HG03439 (cell line): ENCODE results near the gene CHD1.
A peak's percentile ranks its signal among the peaks of the same experiment; 100 is the strongest.

Source experiments
- ATAC-seq: cut with Tn5 transposase; IDR thresholded peaks from one replicate; pipeline ENCODE4 v1.9.1; 2021; ENCODE audit warnings: mild to moderate bottlenecking, moderate library complexity; ENCODE audit not compliant: unreplicated experiment

Gene CHD1

GRCh38 chr5:98936948-98937715 is 8.3 kb upstream of the CHD1 start:
- no peak for ATAC-seq

DNA sequence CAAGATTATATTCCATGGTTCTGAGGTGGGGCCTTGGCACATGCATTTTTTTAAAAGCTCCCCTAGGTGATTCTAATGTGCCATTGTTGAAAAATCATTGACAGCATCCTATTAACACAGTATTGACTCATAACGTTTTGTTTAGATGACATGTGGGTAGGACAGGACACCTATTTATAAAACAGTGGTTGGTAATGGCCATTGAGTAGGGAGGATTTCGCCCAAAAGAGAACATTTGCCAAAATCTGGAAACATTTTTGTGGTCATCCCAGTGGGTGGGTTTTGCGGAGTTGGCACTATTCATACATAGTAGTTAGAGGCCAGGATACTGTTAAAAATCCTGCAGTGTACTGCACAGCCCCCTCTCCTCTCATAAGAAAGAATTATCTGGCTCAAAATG is 6.4 kb upstream of the CHD1 start:
- ATAC-seq = no peak

DNA sequence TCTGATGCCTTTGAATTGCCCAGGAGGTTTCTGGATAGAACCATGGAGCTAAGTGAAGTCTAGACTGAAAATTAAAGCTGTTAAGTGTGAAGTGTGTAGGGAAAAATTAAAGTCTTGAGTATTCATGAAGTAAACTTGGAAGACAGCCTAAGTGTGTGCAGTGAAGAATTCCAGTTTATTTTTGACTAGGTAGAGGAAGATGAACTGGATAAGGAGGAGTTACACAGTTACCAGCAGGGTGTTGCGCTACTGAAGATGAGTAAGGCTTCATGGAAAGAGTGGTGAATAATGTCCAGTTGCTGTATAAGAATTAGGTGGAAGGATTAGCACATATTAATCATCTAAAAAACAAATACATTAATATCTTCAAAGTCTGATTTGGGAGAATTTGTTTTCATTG is 5.7 kb upstream of the CHD1 start:
- ATAC-seq = no peak

GRCh38 chr5:98933445-98934072 is 4.8 kb upstream of the CHD1 start:
- no peak for ATAC-seq

GRCh38 chr5:98930972-98931762 is 2.4 kb upstream of the CHD1 start:
- no peak for ATAC-seq

- no peak for ATAC-seq
Measured at GRCh38 chr5:98929710-98930298, 997 bp upstream of the CHD1 start.

GRCh38 chr5:98927989-98928872 is 576 bp downstream of the CHD1 start:
- peak; percentile 37 for ATAC-seq

DNA sequence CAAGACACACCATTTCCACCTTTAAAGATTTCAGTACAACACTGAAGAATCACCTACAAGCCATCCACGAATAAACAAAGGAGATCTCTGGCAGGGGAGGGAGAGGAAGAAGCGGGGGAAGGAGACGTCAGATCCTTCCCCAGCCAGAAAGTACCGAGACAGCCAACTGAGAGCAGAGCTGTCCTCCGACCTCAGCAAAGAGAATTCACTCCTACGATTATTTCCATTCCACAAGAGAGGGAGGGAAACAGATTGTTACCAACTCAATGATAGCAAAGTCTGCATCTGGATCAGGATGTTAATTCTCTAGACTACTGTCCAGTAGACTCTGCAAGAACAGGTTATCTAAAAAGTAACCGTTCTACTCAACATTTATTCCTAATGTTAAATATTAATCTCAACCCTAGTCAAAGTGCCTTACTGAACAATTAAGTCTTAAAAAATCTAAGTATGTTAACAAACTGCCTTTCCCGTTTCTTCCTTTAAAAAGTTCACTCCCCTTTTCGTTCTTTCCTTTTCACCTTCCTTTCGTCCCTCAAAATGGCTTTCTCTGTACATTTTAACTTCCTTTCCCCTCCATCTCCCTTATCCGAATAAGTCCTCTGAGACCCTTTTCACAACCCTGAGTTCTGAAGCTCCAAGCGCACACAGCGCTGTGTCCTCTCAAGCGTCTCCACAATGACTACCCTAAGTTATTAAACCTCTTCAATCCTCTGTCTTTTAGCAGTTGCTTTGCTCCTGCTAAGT is 1.4 kb downstream of the CHD1 start:
- ATAC-seq = no peak

- ATAC-seq = no peak
Measured at GRCh38 chr5:98923966-98924365, 4.8 kb downstream of the CHD1 start.

- ATAC-seq = no peak
Measured at GRCh38 chr5:98921947-98922505, 6.8 kb downstream of the CHD1 start.

- no peak for ATAC-seq
Measured at GRCh38 chr5:98917433-98917832, 11.4 kb downstream of the CHD1 start.

GRCh38 chr5:98916540-98916939 is 12.3 kb downstream of the CHD1 start:
- no peak for ATAC-seq

DNA sequence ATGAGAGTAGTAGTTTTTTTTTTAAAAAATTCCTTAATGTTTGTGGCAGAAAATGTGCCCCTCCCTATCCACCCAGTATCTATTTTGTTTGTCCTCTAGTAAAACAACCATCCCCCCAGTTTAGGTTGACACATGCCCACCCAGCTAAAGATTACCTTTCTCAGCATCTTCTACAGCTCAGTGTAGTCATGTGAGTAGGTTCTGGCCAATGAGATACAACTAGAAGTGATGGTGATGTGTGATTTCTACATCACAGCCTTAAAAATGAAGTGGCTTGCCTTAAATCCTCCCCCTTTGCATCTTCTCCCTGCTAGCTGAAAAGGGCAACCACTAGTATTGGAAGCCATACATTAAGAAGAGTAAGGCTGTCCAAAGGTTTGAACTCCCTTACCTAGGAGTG is 14.9 kb downstream of the CHD1 start:
- no peak for ATAC-seq

- no peak for ATAC-seq
Measured at GRCh38 chr5:98911280-98912040, 17.3 kb downstream of the CHD1 start.

GRCh38 chr5:98909363-98909762 is 19.4 kb downstream of the CHD1 start:
- no peak for ATAC-seq

DNA sequence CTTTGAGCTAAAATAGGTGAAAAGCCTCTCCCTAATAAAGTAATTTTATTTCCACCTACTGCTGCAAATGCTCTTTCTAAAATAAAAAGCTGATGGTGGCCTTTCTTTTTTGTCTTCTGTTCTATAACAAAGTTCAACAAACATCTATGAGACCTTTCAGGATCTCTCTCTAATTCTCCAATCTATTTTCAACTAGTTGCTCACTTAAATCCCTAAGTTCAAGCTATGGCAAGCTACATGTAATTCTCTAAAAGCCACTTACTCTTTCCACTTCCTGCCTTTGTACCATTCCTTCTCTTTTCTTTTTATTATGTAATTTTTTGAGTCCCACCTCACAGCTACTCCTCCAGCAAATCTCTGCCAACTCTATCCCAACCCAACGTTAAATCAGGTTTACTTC is 20.9 kb downstream of the CHD1 start:
- no peak for ATAC-seq

GRCh38 chr5:98906756-98907355 is 22.0 kb downstream of the CHD1 start:
- ATAC-seq = no peak
